Activated T-helper 17 cell treated with anti-CD3 and anti-CD28 coated beads, Interleukin-2, amount 50 U/mL, for 72 hours (primary cell): ENCODE measurements around the gene BEST3. TPM values are rescaled to one million over a fixed set of nuclear protein-coding genes. Genes with fewer than 3 reads are reported as not detected.
A peak's percentile ranks its signal among the peaks of the same experiment; 100 is the strongest.

Experiments used
- ATAC-seq: fragments of 150-1000 bp; cut with Tn5 transposase; replicated peaks from 2 replicates; pipeline ENCODE4 v1.10.0; 2021; ENCODE audit warnings: mild to moderate bottlenecking, moderate library complexity
- H3K27ac Mint-ChIP-seq: one replicate; pipeline ENCODE4 v1.8.0; 2022; ENCODE audit warnings: mixed read lengths
- H3K27me3 Mint-ChIP-seq: one replicate; pipeline ENCODE4 v1.8.0; 2022; ENCODE audit warnings: mixed read lengths
- H3K36me3 Mint-ChIP-seq: one replicate; pipeline ENCODE4 v1.8.0; 2022; ENCODE audit warnings: low read depth, mild to moderate bottlenecking, mixed read lengths
- H3K4me1 Mint-ChIP-seq: one replicate; pipeline ENCODE4 v1.8.0; 2022; ENCODE audit warnings: mixed read lengths
- H3K4me3 Mint-ChIP-seq: one replicate; pipeline ENCODE4 v1.8.0; 2022; ENCODE audit warnings: mild to moderate bottlenecking, mixed read lengths
- H3K9me3 Mint-ChIP-seq: one replicate; pipeline ENCODE4 v1.8.0; 2022; ENCODE audit warnings: mixed read lengths
- total RNA-seq, 2 donors: library from RNA; stranded (reverse); gene quantifications; one replicate each; pipeline ENCODE4 v1.2.3, GENCODE V29; 2022

The BEST3 gene
- not detected for total RNA-seq

GRCh38 chr12:69698769-69699540 is at the start of gene BEST3:
Gene BEST3, minus strand, starts transcription at chr12:69699303. Its CDS starts 1,505 bp downstream, at chr12:69697798.
- ATAC-seq: no peak
- Mint-ChIP-seq H3K9me3 (no peaks in the 10 kb centered on the region), H3K27me3 (peaks cover 6% of the 10 kb centered on the region), H3K27ac (no peak within 1 kb of the TSS), H3K4me1 (no peaks in the 10 kb centered on the region), H3K36me3 (no peaks in the 10 kb centered on the region), H3K4me3 (no peak within 1 kb of the TSS)

- Mint-ChIP-seq H3K27me3 (no peaks in the 10 kb centered on the region), H3K4me1 (peaks cover 19% of the 10 kb centered on the region), H3K4me3 (no peak overlapping the region), H3K9me3 (no peaks in the 10 kb centered on the region), H3K27ac (no peak overlapping the region), H3K36me3 (no peaks in the 10 kb centered on the region)
- ATAC-seq: no peak
These were observed 45.0 kb upstream of the BEST3 start for GRCh38 chr12:69744109-69744508.

DNA sequence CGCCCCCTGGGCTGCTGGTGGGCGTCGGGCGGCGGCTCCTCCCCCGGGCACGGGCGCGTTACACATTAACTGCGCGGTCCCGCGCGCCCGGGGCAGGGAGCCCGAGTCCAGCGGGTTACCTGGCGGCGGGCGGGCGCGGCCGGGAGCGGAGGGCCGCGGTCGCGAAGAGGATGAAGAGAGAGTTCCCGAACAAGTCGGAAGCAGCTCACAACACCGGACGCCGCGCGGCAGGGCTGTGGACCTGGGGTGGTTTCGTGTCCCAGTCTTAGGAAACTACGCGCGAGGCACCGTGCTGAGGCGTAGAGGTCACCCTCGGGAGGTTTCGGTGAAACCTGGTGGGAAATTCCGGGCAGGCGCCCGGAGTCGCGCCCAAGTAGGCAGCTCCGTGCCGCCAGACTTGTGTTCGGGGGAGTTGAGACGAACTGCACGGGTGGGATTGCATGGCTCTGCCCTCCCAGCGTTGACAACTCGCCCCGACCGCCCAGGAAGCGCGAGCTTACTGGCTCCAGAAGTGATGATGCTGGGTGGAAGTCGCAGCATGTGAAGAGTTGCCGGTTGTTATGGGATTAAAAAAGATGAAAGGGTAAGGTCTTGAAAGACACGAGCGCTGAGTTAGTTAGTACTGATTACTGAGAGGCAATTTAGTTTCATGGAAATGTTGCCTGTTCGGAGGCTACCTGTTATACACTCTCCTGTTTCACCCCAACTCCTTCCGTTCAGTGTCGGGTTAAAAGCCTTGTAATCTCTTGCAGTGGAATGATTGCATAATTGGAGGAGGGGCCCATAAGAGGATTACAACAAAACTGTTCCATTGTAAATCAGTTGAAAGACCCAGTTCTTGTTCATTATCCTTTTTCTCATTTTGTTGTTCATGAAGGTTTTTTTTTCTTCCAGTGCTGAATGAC is 40.4 kb upstream of the BEST3 start:
- Mint-ChIP-seq H3K4me1 (peaks cover 12% of the 10 kb centered on the region), H3K27me3 (peaks cover 3% of the 10 kb centered on the region), H3K36me3 (no peaks in the 10 kb centered on the region), H3K4me3 (peak overlapping the region; percentile 86), H3K9me3 (no peaks in the 10 kb centered on the region), H3K27ac (peak overlapping the region; percentile 65)
- ATAC-seq: peak; percentile 38

DNA sequence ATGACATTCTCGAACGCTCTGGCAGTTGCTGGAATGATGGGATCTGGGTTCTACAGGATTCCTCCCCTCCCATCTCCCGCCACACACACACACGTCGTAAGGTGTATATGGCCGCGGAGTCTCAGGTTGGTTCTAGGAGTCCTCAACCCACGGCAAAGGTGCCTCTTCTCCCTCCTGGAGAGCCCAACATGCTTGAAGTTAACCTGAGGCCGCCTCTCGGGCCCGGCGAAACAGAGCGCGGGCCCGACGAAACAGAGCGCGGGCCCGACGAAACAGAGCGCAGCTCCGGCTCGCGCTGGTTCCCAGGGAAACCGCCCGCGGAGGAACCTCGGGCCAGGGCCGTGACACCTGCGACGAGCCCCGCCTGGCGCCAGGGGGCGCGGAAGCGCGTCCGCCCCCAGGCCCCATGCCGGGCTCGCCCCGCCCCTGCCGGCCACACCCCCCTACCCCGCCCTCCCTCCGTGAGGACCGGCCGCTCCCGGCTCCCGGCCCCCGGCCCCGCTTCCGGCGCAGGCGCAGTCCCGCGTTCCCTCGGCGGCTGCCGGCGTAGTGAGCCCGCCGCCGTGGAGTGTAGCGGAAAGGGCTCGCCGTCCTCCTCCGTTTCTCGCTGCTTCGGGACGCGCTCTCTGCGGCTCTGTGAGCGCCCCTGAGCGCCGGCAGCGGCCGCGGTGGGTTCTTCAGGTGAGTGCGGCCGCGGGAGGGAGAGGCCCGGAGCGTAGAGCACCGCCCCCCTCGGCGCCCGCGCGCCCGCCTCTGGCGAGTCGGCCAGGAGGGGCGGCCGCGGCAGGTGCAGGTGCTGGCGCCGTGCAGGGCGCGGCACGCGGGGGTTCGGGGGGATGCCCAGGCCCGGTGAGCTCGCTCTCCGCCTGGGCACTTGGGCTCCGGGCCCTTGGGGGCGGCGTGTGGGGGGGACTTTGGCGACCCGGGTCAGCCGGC is 39.5 kb upstream of the BEST3 start, which contains the start of gene RAB3IP:
TSS of gene RAB3IP (plus strand) at position 510 of the 936 bp plus-strand sequence. CDS start 16,549 bp downstream, outside the sequence.
- H3K4me3 Mint-ChIP-seq: peak within 1 kb of the TSS; percentile 86
- H3K36me3 Mint-ChIP-seq: no peaks in the 10 kb centered on the region
- no peaks in the 10 kb centered on the region for H3K9me3 Mint-ChIP-seq
- peaks cover 12% of the 10 kb centered on the region for H3K4me1 Mint-ChIP-seq
- ATAC-seq: peak; percentile 91
- H3K27ac Mint-ChIP-seq: peak within 1 kb of the TSS; percentile 65
- H3K27me3 Mint-ChIP-seq: peaks cover 8% of the 10 kb centered on the region

DNA sequence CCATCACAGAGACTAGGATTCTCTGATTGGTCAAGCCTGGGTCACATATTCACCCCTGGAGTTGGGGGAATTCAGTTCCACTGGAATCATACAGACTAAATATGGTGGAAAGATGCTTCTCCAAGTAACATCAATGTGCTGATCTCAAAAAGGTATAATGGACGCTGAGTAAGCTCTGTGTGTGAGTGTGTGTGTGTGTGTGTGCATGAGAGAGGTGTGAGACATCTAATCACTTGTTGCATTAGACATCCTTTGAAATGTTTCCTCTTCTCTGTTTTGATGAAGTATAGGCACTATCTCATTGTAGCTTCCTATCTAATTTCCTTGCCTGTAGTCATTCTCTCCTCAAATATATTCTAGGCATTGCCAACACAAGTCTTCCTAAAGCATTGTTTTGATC is 34.5 kb upstream of the BEST3 start:
- Mint-ChIP-seq H3K4me3 (no peak overlapping the region), H3K36me3 (no peaks in the 10 kb centered on the region), H3K4me1 (no peaks in the 10 kb centered on the region), H3K9me3 (no peaks in the 10 kb centered on the region), H3K27ac (no peak overlapping the region), H3K27me3 (peaks cover 8% of the 10 kb centered on the region)
- ATAC-seq: no peak

GRCh38 chr12:69732088-69732487 is 33.0 kb upstream of the BEST3 start:
- H3K9me3 Mint-ChIP-seq: no peaks in the 10 kb centered on the region
- no peak overlapping the region for H3K27ac Mint-ChIP-seq
- peaks cover 6% of the 10 kb centered on the region for H3K27me3 Mint-ChIP-seq

GRCh38 chr12:69726922-69727321 is 27.8 kb upstream of the BEST3 start:
- ATAC-seq: no peak
- Mint-ChIP-seq H3K9me3 (no peaks in the 10 kb centered on the region), H3K27me3 (peaks cover 9% of the 10 kb centered on the region), H3K4me3 (no peak overlapping the region), H3K36me3 (no peaks in the 10 kb centered on the region), H3K4me1 (no peaks in the 10 kb centered on the region), H3K27ac (no peak overlapping the region)

More at GRCh38 chr12:69732088-69732487, 33.0 kb upstream of the BEST3 start:
- Mint-ChIP-seq H3K4me1 (no peaks in the 10 kb centered on the region), H3K36me3 (no peaks in the 10 kb centered on the region), H3K4me3 (no peak overlapping the region)
- ATAC-seq: no peak

DNA sequence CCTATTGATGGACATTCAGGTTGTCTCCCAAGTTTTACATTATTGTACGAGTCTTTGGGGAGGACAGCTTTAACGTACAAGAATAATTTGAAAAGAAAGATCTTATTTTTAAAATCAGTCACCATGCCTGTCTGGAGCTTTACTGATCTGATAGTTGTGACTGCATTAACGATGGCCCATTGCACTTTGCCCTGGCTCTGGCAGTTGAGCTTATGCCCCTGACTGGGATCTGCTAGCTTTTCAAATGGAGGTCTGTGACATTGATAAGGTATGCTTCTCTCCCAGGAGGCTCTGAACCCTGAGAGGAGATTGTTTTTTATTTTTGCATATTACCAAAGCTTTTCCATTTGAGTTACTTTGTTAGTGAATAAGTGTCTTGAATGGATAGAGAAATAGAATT is 21.6 kb upstream of the BEST3 start:
- Mint-ChIP-seq H3K4me3 (no peak overlapping the region), H3K36me3 (no peaks in the 10 kb centered on the region), H3K9me3 (no peaks in the 10 kb centered on the region), H3K27me3 (peaks cover 16% of the 10 kb centered on the region), H3K27ac (no peak overlapping the region), H3K4me1 (no peaks in the 10 kb centered on the region)
- no peak for ATAC-seq

- H3K36me3 Mint-ChIP-seq: no peaks in the 10 kb centered on the region
- H3K4me1 Mint-ChIP-seq: no peaks in the 10 kb centered on the region
- peaks cover 12% of the 10 kb centered on the region for H3K27me3 Mint-ChIP-seq
- no peak for ATAC-seq
- H3K27ac Mint-ChIP-seq: no peak overlapping the region
- no peaks in the 10 kb centered on the region for H3K9me3 Mint-ChIP-seq
- no peak overlapping the region for H3K4me3 Mint-ChIP-seq
These were observed 20.5 kb upstream of the BEST3 start for GRCh38 chr12:69719336-69720316.

- Mint-ChIP-seq H3K27me3 (peaks cover 20% of the 10 kb centered on the region), H3K4me3 (no peak overlapping the region), H3K4me1 (no peaks in the 10 kb centered on the region), H3K9me3 (no peaks in the 10 kb centered on the region), H3K36me3 (no peaks in the 10 kb centered on the region), H3K27ac (no peak overlapping the region)
- ATAC-seq: no peak
These were observed 15.4 kb upstream of the BEST3 start for GRCh38 chr12:69714542-69714941.

- peaks cover 24% of the 10 kb centered on the region for H3K27me3 Mint-ChIP-seq
- H3K27ac Mint-ChIP-seq: no peak overlapping the region
- ATAC-seq: no peak
- no peaks in the 10 kb centered on the region for H3K9me3 Mint-ChIP-seq
- H3K4me1 Mint-ChIP-seq: no peaks in the 10 kb centered on the region
- H3K4me3 Mint-ChIP-seq: no peak overlapping the region
- H3K36me3 Mint-ChIP-seq: no peaks in the 10 kb centered on the region
These were observed 13.7 kb upstream of the BEST3 start for GRCh38 chr12:69712826-69713225.

GRCh38 chr12:69708649-69709048 is 9.5 kb upstream of the BEST3 start:
- H3K27me3 Mint-ChIP-seq: peaks cover 33% of the 10 kb centered on the region
- no peaks in the 10 kb centered on the region for H3K36me3 Mint-ChIP-seq
- no peak overlapping the region for H3K27ac Mint-ChIP-seq
- no peaks in the 10 kb centered on the region for H3K9me3 Mint-ChIP-seq
- ATAC-seq: no peak
- no peak overlapping the region for H3K4me3 Mint-ChIP-seq
- no peaks in the 10 kb centered on the region for H3K4me1 Mint-ChIP-seq

- no peak overlapping the region for H3K4me3 Mint-ChIP-seq
- no peaks in the 10 kb centered on the region for H3K4me1 Mint-ChIP-seq
- ATAC-seq: no peak
- H3K36me3 Mint-ChIP-seq: no peaks in the 10 kb centered on the region
- H3K9me3 Mint-ChIP-seq: no peaks in the 10 kb centered on the region
- peaks cover 19% of the 10 kb centered on the region for H3K27me3 Mint-ChIP-seq
- H3K27ac Mint-ChIP-seq: no peak overlapping the region
These were observed 5.3 kb upstream of the BEST3 start for GRCh38 chr12:69704357-69704756.
